Fibroblast of peridontal ligament (primary cell): ENCODE data around the gene SCN9A.
"Not testable (repeated sequence)": the region's sequence is repeated elsewhere in the genome, so short reads cannot be mapped to it uniquely, and the experiment has no call there.

Experiments used
- DNase-seq: peaks from one replicate; pipeline ENCODE4 v3.0.0-alpha.2; 2010; ENCODE audit errors: extremely low read depth

SCN9A gene

GRCh38 chr2:166335284-166335683 is 40.5 kb downstream of the SCN9A start:
- DNase-seq: peak; percentile 69

- peak; percentile 10 for DNase-seq
Measured at GRCh38 chr2:166334805-166335204, 40.9 kb downstream of the SCN9A start.

- DNase-seq: peak; percentile 71
Measured at GRCh38 chr2:166333801-166334200, 41.9 kb downstream of the SCN9A start.

- peak; percentile 20 for DNase-seq
Measured at GRCh38 chr2:166332106-166332505, 43.6 kb downstream of the SCN9A start.

GRCh38 chr2:166331468-166331867 is 44.3 kb downstream of the SCN9A start:
- no peak for DNase-seq

GRCh38 chr2:166329465-166329864 is 46.3 kb downstream of the SCN9A start:
- no peak for DNase-seq

- DNase-seq: no peak
Measured at GRCh38 chr2:166328147-166328546, 47.6 kb downstream of the SCN9A start.

GRCh38 chr2:166321076-166321475 is 54.7 kb downstream of the SCN9A start:
- DNase-seq: peak; percentile 49

- peak; percentile 94 for DNase-seq
Measured at GRCh38 chr2:166314022-166314759, 61.6 kb downstream of the SCN9A start.

- DNase-seq: not testable (repeated sequence)
Measured at GRCh38 chr2:166312863-166313262, 62.9 kb downstream of the SCN9A start.

GRCh38 chr2:166307326-166307725 is 68.4 kb downstream of the SCN9A start:
- DNase-seq: no peak

- DNase-seq: no peak
Measured at GRCh38 chr2:166304656-166305055, 71.1 kb downstream of the SCN9A start.

GRCh38 chr2:166302036-166302435 is 73.7 kb downstream of the SCN9A start:
- no peak for DNase-seq

- DNase-seq: no peak
Measured at GRCh38 chr2:166297951-166298350, 77.8 kb downstream of the SCN9A start.

- DNase-seq: peak; percentile 31
Measured at GRCh38 chr2:166293984-166294383, 81.8 kb downstream of the SCN9A start.

GRCh38 chr2:166285215-166285614 is 90.5 kb downstream of the SCN9A start:
- DNase-seq: no peak

- DNase-seq: no peak
Measured at GRCh38 chr2:166284359-166284758, 91.4 kb downstream of the SCN9A start.

GRCh38 chr2:166282154-166282553 is 93.6 kb downstream of the SCN9A start:
- DNase-seq: no peak

- DNase-seq: no peak
Measured at GRCh38 chr2:166278856-166279255, 96.9 kb downstream of the SCN9A start.

- DNase-seq: no peak
Measured at GRCh38 chr2:166270376-166270775, 105.4 kb downstream of the SCN9A start.

- no peak for DNase-seq
Measured at GRCh38 chr2:166269322-166269721, 106.4 kb downstream of the SCN9A start.

GRCh38 chr2:166257859-166258258 is 117.9 kb downstream of the SCN9A start:
- DNase-seq: no peak

- DNase-seq: no peak
Measured at GRCh38 chr2:166256896-166257295, 118.8 kb downstream of the SCN9A start.

- DNase-seq: no peak
Measured at GRCh38 chr2:166249318-166249717, 126.4 kb downstream of the SCN9A start.
